Thyroid gland (tissue), 4 donors: ENCODE measurements around the gene BAZ2A. TPM values are rescaled to one million over a fixed set of nuclear protein-coding genes. Genes with fewer than 3 reads are reported as not detected.

Experiments
- DNase-seq, 2 donors: peaks; one replicate each; pipeline ENCODE4 v3.0.0-alpha.2; 2019
- H3K27ac ChIP-seq, 3 donors: fragments of 200-600 bp; sonication (generic); 1 replicate in 2 of 3; 2 replicates in 1 of 3; pipeline ENCODE4 v1.5.1; 2016 to 2019; ENCODE audit warnings: mild to moderate bottlenecking in 1 of 3, moderate library complexity in 1 of 3
- H3K27me3 ChIP-seq: fragments of 200-600 bp; sonication (generic); one replicate; pipeline ENCODE4 v1.5.1; 2019
- H3K36me3 ChIP-seq, 2 donors: fragments of 200-600 bp; sonication (generic); one replicate each; pipeline ENCODE4 v1.5.1; 2016 to 2019
- H3K4me1 ChIP-seq, 2 donors: fragments of 200-600 bp; sonication (generic); one replicate each; pipeline ENCODE4 v1.5.1; 2017 to 2019
- H3K4me3 ChIP-seq, 3 donors: fragments of 200-600 bp; sonication (generic); replicated peaks in 1 of 3; 1 replicate in 2 of 3; 2 replicates in 1 of 3; pipeline ENCODE4 v1.5.1; 2016; ENCODE audit warnings: mild to moderate bottlenecking in 1 of 3
- H3K9me3 ChIP-seq: fragments of 200-600 bp; sonication (generic); one replicate; pipeline ENCODE4 v1.5.1; 2017
- POLR2A ChIP-seq, 2 donors: fragments of 450-650 bp; IDR thresholded peaks; one replicate each; pipeline ENCODE4 v1.6.1; 2017; ENCODE audit warnings: antibody characterized with exemption in 2 of 2, mild to moderate bottlenecking in 2 of 2, moderate library complexity in 1 of 2
- WGBS, 2 donors: methylation state at CpG; one replicate each; pipeline ENCODE4 v1.1.5; 2017; 5-methylcytosine and 5-hydroxymethylcytosine counted together
- intact Hi-C: fragments of 100-400 bp; cut with DNase I; formaldehyde crosslinking; loops from one replicate; pipeline ENCODE4 v1.15.1; 2023
- total RNA-seq, 4 donors: library from RNA; depleted of rRNA; stranded (reverse); fragments of >200 nt; gene quantifications; one replicate each; pipeline ENCODE4 v1.2.3, GENCODE V29; 2016
- TF ChIP-seq, protein P1 (sequence below), 6 experiments: fragments of 200-600 bp in 3 of 6; fragments of 450-650 bp in 3 of 6; sonication (generic) in 3 of 6; IDR thresholded peaks; one replicate each; pipeline ENCODE4 v1.5.1; 2016 to 2019; ENCODE audit warnings: antibody characterized with exemption in 6 of 6, mild to moderate bottlenecking in 2 of 6, inconsistent platforms in 1 of 6, moderate library complexity in 1 of 6

BAZ2A gene
- total RNA-seq, 4 donors from 2014 or later, result 61.7 to 122 (median 77.6) TPM

DNA sequence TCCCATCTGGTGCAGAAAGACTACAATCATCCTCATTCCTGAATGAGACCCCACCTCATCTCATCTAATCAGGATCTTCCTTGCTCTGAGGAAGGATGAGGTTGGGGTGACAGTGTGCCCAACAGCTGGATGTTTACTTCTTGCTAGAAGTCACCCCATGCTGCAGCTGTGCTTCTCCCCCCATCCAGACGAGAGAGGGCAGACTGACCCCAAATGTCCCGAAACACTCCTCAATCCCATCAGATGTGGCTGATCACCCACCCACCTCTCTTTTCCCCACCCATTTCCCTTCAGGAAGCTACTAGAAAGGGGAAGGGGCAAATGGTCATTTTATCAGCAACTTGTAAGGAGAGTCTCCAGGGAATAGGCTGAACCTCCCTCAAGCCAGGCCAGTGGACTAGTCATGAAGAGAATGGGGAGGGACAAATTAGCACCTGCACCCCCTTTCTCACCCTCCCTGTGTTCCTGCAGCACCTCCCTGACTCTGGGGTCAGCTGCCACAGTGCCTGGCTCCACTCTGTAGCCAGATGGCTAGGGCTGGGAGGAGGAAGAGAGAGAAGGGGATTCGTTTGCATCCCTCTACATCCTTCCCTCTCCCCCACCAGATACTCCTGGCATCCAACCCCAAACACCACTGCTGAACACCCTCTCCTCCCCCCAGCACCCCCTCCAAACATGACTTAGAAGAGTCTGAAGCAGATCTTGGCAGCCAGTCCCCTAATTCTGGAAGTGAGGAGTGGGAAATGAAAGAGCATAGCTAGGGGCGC lies 2.8 kb upstream of the BAZ2A start:
- intact Hi-C loops, result loop anchor here (10.0 kb wide), 2 partner anchors 58 to 118 kb away; no protein-coding TSS in a partner anchor
- Histone ChIP-seq H3K27me3 (no peaks in the 10 kb centered on the region), H3K27ac (peak overlapping the region; percentile 71 to 97 (median 75)), H3K36me3 (peaks cover 2% of the 10 kb centered on the region in 2 donors), H3K4me1 (peaks cover 41 to 54% of the 10 kb centered on the region in 2 donors), H3K4me3 (peak overlapping the region in 1 of 3 donors; percentile 8), H3K9me3 (no peaks in the 10 kb centered on the region)
- 57 to 73% methylated on average over 4 of the region's 4 CpGs for WGBS, 2 donors
- TF ChIP-seq, protein P1, sequence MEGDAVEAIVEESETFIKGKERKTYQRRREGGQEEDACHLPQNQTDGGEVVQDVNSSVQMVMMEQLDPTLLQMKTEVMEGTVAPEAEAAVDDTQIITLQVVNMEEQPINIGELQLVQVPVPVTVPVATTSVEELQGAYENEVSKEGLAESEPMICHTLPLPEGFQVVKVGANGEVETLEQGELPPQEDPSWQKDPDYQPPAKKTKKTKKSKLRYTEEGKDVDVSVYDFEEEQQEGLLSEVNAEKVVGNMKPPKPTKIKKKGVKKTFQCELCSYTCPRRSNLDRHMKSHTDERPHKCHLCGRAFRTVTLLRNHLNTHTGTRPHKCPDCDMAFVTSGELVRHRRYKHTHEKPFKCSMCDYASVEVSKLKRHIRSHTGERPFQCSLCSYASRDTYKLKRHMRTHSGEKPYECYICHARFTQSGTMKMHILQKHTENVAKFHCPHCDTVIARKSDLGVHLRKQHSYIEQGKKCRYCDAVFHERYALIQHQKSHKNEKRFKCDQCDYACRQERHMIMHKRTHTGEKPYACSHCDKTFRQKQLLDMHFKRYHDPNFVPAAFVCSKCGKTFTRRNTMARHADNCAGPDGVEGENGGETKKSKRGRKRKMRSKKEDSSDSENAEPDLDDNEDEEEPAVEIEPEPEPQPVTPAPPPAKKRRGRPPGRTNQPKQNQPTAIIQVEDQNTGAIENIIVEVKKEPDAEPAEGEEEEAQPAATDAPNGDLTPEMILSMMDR (IDR thresholded peaks at IDR 0.05), result no peak
- TF ChIP-seq POLR2A (IDR thresholded peaks at IDR 0.05), result no peak
- DNase-seq, result no peak

DNA sequence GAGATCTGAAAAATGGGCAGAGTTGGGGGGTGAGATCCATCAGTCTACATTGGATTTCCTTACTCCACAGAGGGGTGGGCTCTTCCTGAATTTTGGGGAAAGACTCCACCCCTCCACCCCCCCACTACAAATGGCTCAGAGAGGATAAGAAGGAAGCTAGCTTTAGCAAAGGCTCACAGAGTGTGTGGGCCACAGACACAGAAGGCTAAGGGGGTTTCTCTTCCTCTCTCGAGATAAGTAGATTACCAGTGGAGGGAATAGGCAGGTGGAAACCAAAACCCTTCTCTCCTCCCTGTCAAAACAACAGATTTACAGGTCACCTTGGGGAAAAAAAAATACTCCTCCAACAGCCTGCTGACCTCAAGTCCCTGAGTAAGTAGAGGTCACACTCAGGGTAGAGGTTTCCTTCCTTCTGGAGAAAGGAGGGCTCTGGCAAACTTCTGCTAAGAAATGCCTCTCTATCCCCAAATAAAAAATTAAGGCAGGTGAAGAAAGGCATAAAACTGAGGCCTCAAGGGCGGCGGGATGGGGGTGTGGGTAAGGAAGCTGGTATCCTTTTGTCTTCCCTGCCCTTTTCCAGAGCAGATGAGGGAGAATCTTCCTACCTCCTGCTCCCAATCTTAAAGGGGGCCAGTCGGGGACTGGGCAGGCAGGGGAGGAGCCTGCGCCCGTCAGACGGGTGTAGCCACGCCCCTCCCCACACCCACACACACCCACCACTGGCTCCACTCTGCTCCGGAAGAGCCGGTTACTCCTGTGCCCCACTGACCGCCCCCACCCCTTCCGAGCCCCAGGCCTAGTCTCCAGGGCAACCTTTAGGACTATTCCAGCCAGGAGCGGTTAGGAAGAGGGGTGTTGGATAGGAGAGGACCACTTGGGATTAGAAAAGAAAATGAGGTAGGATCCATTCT lies 1.9 kb upstream of the BAZ2A start:
- no peaks in the 10 kb centered on the region for H3K27me3 ChIP-seq
- peak overlapping the region; percentile 71 to 97 (median 75) for H3K27ac ChIP-seq
- peaks cover 41 to 48% of the 10 kb centered on the region in 2 donors for H3K4me1 ChIP-seq
- peak; percentile 81 to 86 for DNase-seq
- H3K4me3 ChIP-seq, result peak overlapping the region in 1 of 3 donors; percentile 8
- 5 to 7% methylated on average over 13 of the region's 13 CpGs for WGBS, 2 donors
- H3K36me3 ChIP-seq, result no peaks in the 10 kb centered on the region
- intact Hi-C loops, result loop anchor here (10.0 kb wide), 2 partner anchors 57 to 117 kb away; no protein-coding TSS in a partner anchor
- H3K9me3 ChIP-seq, result no peaks in the 10 kb centered on the region
- no peak for TF ChIP-seq POLR2A (IDR thresholded peaks at IDR 0.05)
- TF ChIP-seq, protein P1 (IDR thresholded peaks at IDR 0.05), result no peak

- Histone ChIP-seq H3K36me3 (no peaks in the 10 kb centered on the region), H3K4me3 (peak overlapping the region; percentile 97 to 99 (median 97)), H3K9me3 (no peaks in the 10 kb centered on the region), H3K27me3 (no peaks in the 10 kb centered on the region), H3K27ac (peak overlapping the region; percentile 86 to 97 (median 93)), H3K4me1 (peaks cover 31 to 55% of the 10 kb centered on the region in 2 donors)
- 0 to 2% methylated on average over 25 to 34 of the region's 46 CpGs for WGBS, 2 donors
- intact Hi-C loops, result loop anchor here (10.0 kb wide), 2 partner anchors 55 to 115 kb away; no protein-coding TSS in a partner anchor
- peak in 1 of 2 donors; percentile 29 for DNase-seq
- TF ChIP-seq, protein P1 (IDR thresholded peaks at IDR 0.05), result no peak
- no peak for TF ChIP-seq POLR2A (IDR thresholded peaks at IDR 0.05)
These were observed 507 bp downstream of the BAZ2A start for GRCh38 chr12:56629459-56630179.

DNA sequence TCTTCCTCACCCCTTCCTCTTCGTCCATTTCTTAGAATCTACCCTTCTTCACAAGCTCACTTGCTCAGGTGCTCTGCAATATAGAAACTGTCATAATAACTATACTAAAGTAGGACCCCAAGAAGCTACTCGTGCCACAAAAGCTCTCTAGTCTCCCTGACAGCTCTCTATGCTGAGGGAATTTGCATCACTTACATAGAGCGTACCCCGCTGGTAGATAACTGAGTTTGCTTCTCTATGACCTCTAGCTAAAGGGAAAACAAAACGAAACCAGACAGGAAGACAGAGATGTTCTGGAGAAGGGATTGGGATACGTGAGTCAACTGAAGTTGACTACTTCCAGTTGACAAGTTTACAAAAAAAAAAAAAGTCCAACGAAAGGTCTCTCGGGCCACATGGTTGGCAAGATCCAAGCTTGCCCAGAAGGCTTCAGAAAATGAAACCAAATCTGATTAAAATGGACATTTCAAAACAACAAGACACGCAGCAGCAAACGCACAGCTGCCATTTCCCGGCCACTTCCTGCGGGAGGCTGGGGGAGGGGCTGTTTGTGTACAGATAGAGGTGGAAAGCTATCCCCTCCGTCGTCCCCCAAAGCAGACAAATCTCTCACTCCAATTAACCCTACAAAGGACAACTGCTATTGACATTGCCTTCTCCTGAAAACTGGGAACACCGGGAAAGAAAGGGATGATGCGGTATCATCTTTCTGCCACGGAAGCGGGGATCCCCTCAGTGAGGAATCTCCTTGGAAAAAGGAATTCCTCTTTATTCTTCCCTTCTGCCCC lies 1.3 kb downstream of the BAZ2A start:
- intact Hi-C loops, result no loop called here
- H3K4me1 ChIP-seq, result peaks cover 30 to 56% of the 10 kb centered on the region in 2 donors
- 1% methylated on average over 16 to 18 of the region's 18 CpGs for WGBS, 2 donors
- H3K9me3 ChIP-seq, result no peaks in the 10 kb centered on the region
- peak overlapping the region; percentile 97 to 99 (median 97) for H3K4me3 ChIP-seq
- H3K27ac ChIP-seq, result peak overlapping the region; percentile 86 to 97 (median 93)
- no peaks in the 10 kb centered on the region for H3K36me3 ChIP-seq
- H3K27me3 ChIP-seq, result no peaks in the 10 kb centered on the region
- TF ChIP-seq POLR2A (IDR thresholded peaks at IDR 0.05), result peak in 1 of 2 donors; percentile 27
- TF ChIP-seq, protein P1 (IDR thresholded peaks at IDR 0.05), result no peak
- peak; percentile 66 to 68 for DNase-seq
